H7 (cell line): Measurements from ENCODE around the gene RAET1E. TPM values are rescaled to one million over a fixed set of nuclear protein-coding genes. Genes with fewer than 3 reads are reported as not detected.
"Not testable (repeated sequence)": the region's sequence is repeated elsewhere in the genome, so short reads cannot be mapped to it uniquely, and the experiment has no call there.

Experiments
- DNase-seq: peaks from one replicate; pipeline ENCODE4 v3.0.0; 2012
- H3K27me3 ChIP-seq: 2 replicates; pipeline ENCODE4 v1.6.0; 2011; ENCODE audit warnings: mild to moderate bottlenecking, low read length; ENCODE audit not compliant: control insufficient read depth, insufficient read depth
- H3K36me3 ChIP-seq: replicated peaks from 2 replicates; pipeline ENCODE4 v1.5.1; 2011; ENCODE audit warnings: low read length; ENCODE audit not compliant: control insufficient read depth, insufficient read depth
- H3K4me3 ChIP-seq: 2 replicates; pipeline ENCODE4 v1.5.1; 2011; ENCODE audit warnings: low read depth, mild to moderate bottlenecking, control low read depth, low read length, moderate library complexity; ENCODE audit not compliant: insufficient read depth
- total RNA-seq: library from RNA; depleted of rRNA; stranded (reverse); fragments of >200 nt; shearing (Covaris generic); gene quantifications from 2 replicates; pipeline ENCODE4 v1.2.3, GENCODE V29; 2014

The RAET1E gene
- total RNA-seq, 1 experiment from 2014 or later, result not detected

DNA sequence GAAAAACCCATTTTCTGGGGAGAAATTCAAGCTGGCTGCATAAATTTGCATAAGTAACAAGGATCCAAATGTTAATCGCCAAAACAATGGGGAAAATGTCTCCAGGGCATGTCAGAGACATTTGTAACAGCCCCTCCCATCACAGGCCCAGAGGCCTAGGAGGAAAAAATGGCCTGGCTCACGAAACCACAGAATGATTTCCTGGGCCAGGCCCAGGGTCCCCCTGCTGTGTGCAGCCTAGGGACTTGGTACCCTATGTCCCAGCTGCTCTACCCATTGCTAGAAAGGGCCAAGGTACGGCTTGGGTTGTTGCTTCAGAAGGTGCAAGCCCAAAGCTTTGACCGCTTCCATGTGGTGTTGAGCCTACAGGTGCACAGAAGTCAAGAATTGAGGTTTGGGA is 10.6 kb upstream of the RAET1E start:
- not testable (repeated sequence) for H3K4me3 ChIP-seq, H3K36me3 ChIP-seq, DNase-seq, H3K27me3 ChIP-seq

- no peak overlapping the region for H3K4me3 ChIP-seq
- no peaks in the 10 kb centered on the region; the same call in 1 of the 2 replicates for H3K27me3 ChIP-seq
- DNase-seq, result no peak
- no peaks in the 10 kb centered on the region for H3K36me3 ChIP-seq
These were observed 9.4 kb upstream of the RAET1E start for GRCh38 chr6:149907317-149907716.

- H3K27me3 ChIP-seq, result no peaks in the 10 kb centered on the region; the same call in 1 of the 2 replicates
- DNase-seq, result no peak
- no peaks in the 10 kb centered on the region for H3K36me3 ChIP-seq
- H3K4me3 ChIP-seq, result no peak overlapping the region
These were observed 8.5 kb upstream of the RAET1E start for GRCh38 chr6:149906405-149906804.

- Histone ChIP-seq H3K36me3 (no peaks in the 10 kb centered on the region), H3K27me3 (no peaks in the 10 kb centered on the region; the same call in 1 of the 2 replicates), H3K4me3 (no peak overlapping the region)
- DNase-seq, result no peak
These were observed 8.0 kb upstream of the RAET1E start for GRCh38 chr6:149905911-149906371.

DNA sequence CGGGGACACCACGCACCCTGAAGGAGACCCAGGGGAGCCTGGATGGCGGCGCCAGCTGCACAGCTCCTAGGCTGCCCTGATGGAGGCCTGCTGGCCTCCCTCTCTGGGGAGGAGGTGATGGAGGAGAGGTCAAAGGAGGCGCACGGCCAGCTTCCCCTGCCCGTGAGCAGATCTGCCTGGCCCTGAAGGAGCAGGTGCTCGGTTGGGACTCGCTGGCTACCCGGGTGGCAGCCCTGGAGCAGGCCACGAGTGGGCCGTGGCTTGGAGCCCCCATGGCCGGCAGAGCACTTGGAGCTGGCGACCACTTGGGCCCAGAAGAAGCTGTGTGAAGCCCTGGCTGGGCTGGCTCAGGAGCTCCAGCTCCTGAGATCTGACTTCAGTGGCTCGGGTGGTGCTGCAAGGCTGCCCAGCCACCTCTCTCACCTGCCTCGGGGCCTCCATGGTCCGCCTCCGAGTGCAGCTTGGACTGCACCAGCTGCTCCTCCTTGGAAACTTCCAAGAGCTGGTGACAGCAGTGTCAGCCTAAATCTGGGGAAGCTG is 7.5 kb upstream of the RAET1E start:
- peak; percentile 38 for DNase-seq
- H3K27me3 ChIP-seq, result no peaks in the 10 kb centered on the region; the same call in 1 of the 2 replicates
- H3K4me3 ChIP-seq, result no peak overlapping the region
- H3K36me3 ChIP-seq, result no peaks in the 10 kb centered on the region

- no peak overlapping the region for H3K4me3 ChIP-seq
- peak; percentile 30 for DNase-seq
- H3K36me3 ChIP-seq, result no peaks in the 10 kb centered on the region
- H3K27me3 ChIP-seq, result no peaks in the 10 kb centered on the region; the same call in 1 of the 2 replicates
These were observed 6.9 kb upstream of the RAET1E start for GRCh38 chr6:149904661-149905370.

DNA sequence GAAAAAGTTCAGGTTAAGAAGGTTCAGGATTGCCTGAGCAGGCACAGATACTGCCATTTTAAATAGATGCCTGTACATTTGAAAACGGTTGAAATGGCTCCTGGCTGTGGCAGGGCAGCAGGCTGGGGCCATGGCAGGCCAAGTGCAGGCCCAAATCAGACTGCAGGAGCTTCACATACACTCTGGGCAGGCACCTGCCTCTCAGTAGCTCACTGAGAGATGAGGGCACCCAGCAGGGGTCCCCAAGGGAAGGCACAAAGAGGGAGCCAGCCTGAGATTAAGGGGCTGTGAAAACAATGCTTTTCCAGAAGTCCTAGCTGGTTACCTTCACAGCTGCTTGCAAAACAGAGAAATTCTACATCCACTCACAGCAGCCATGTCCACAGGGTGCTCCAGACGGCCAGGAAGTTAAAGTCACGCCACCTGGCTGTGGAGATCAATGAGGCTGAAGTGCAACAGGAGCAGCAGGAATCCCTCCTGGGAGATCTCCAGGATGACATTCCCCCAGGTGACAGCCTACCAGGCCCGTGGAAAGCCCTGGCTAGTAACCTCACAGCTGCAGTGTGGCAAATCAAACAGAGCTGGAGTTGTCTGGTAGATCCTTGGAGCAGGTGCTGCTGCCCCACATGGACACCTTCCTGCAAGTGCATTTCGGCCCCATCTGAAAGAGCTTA is 6.2 kb upstream of the RAET1E start:
- DNase-seq, result peak; percentile 64
- Histone ChIP-seq H3K36me3 (no peaks in the 10 kb centered on the region), H3K27me3 (no peaks in the 10 kb centered on the region; the same call in 1 of the 2 replicates), H3K4me3 (no peak overlapping the region)

- DNase-seq, result no peak
- no peak overlapping the region for H3K4me3 ChIP-seq
These were observed 3.7 kb upstream of the RAET1E start for GRCh38 chr6:149901444-149902140.

GRCh38 chr6:149900620-149901443 is 2.9 kb upstream of the RAET1E start:
- no peaks in the 10 kb centered on the region; the same call in 1 of the 2 replicates for H3K27me3 ChIP-seq
- DNase-seq, result peak; percentile 38

More at GRCh38 chr6:149901444-149902140, 3.7 kb upstream of the RAET1E start:
- H3K36me3 ChIP-seq, result no peaks in the 10 kb centered on the region
- no peaks in the 10 kb centered on the region; the same call in 1 of the 2 replicates for H3K27me3 ChIP-seq

GRCh38 chr6:149899926-149900619 is 2.2 kb upstream of the RAET1E start:
- Histone ChIP-seq H3K27me3 (no peaks in the 10 kb centered on the region; the same call in 1 of the 2 replicates), H3K4me3 (no peak overlapping the region), H3K36me3 (no peaks in the 10 kb centered on the region)
- DNase-seq, result no peak

More at GRCh38 chr6:149900620-149901443, 2.9 kb upstream of the RAET1E start:
- no peaks in the 10 kb centered on the region for H3K36me3 ChIP-seq
- no peak overlapping the region for H3K4me3 ChIP-seq

- no peaks in the 10 kb centered on the region for H3K36me3 ChIP-seq
- H3K27me3 ChIP-seq, result no peaks in the 10 kb centered on the region; the same call in 1 of the 2 replicates
- no peak for DNase-seq
- H3K4me3 ChIP-seq, result no peak overlapping the region
These were observed 1.6 kb upstream of the RAET1E start for GRCh38 chr6:149899486-149899885.

DNA sequence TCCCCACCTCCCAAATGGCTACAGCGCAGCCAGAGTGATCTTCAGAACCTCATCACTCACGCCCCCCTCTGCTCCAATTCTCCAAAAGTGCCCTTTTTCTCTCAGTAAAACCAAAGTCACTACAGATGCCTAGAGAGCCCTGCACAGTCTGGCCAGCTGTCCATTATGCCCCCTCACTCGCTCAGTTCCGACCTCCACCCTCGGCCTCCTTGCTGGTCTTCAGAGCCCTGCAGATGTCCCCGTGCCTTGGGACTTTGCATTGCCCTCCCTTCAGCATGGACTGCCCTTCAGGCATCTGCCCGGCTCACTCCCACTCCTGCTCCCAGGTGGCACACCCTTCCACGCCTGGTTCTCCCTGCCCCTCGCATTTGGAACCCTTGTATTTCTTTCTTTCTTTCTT is 1.1 kb upstream of the RAET1E start:
- Histone ChIP-seq H3K36me3 (no peaks in the 10 kb centered on the region), H3K27me3 (no peaks in the 10 kb centered on the region; the same call in 1 of the 2 replicates), H3K4me3 (no peak overlapping the region)
- no peak for DNase-seq

GRCh38 chr6:149897015-149897697 is 757 bp downstream of the RAET1E start:
- H3K4me3 ChIP-seq, result no peak overlapping the region
- no peak for DNase-seq
- H3K27me3 ChIP-seq, result no peaks in the 10 kb centered on the region; the same call in 1 of the 2 replicates
- no peaks in the 10 kb centered on the region for H3K36me3 ChIP-seq
